Measurements from ENCODE around the gene KLHL7.
"Not testable (repeated sequence)": the region's sequence is repeated elsewhere in the genome, so short reads cannot be mapped to it uniquely, and the experiment has no call there.

Gene KLHL7

DNA sequence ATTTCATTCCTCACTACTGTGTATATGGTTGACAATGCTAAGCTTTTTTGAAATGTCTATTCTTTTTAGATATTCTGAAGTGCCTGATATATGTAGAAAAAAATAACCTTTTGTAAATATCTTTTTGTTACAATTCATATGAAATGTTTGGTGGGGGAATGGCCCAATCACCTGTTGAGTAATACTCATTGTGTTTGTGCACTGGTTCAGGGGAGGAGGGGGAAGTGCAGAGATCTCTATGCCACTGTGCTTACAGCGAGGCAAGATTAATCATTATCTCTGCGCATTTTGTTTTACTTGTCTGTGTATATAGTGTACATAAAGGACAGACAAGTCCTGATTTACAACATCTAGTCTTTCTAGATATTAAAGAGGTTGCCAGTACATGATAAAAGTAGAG, 101.4 kb downstream of the KLHL7 start:
- Mint-ChIP-seq H3K4me3 (no peak overlapping the region), H3K9me3 (no peaks in the 10 kb centered on the region), H3K36me3 (peaks cover 23 to 27% of the 10 kb centered on the region in 2 donors), H3K27me3 (peaks cover 0 to 20% of the 10 kb centered on the region in 2 donors), H3K4me1 (peaks cover 3 to 15% of the 10 kb centered on the region in 2 donors), H3K27ac (no peak overlapping the region)
- ATAC-seq (replicated peaks) (no peak), DNase-seq (no peak)

GRCh38 chr7:23207884-23208283, 102.3 kb downstream of the KLHL7 start:
- H3K4me1 Mint-ChIP-seq, result peaks cover 3 to 15% of the 10 kb centered on the region in 2 donors
- ATAC-seq (replicated peaks), result no peak
- peaks cover 19 to 23% of the 10 kb centered on the region in 2 donors for H3K36me3 Mint-ChIP-seq
- no peak overlapping the region for H3K27ac Mint-ChIP-seq
- H3K4me3 Mint-ChIP-seq, result no peak overlapping the region
- DNase-seq, result no peak
- H3K27me3 Mint-ChIP-seq, result peaks cover 0 to 20% of the 10 kb centered on the region in 2 donors
- no peaks in the 10 kb centered on the region for H3K9me3 Mint-ChIP-seq

DNA sequence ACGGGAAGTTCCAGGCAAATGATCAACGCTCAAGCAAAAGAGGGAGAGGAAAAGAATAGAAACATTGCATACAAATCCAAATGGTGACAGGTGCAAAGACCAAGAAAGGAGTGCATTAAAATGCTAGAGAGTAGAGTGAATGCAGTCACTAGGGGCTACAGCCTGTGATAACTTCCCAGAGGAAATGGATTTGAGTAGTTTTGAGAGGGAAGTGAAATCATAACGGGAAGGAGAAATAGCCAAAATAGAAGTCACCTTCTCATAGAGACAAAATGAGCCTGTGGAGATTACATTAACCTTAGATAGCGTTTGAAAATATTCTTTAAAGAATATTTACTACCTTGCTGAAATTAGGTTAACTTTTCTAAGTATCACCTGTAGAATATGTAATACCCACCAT, 102.7 kb downstream of the KLHL7 start:
- Mint-ChIP-seq H3K36me3 (peaks cover 15 to 20% of the 10 kb centered on the region in 2 donors), H3K27ac (no peak overlapping the region), H3K27me3 (peaks cover 0 to 20% of the 10 kb centered on the region in 2 donors)

DNA sequence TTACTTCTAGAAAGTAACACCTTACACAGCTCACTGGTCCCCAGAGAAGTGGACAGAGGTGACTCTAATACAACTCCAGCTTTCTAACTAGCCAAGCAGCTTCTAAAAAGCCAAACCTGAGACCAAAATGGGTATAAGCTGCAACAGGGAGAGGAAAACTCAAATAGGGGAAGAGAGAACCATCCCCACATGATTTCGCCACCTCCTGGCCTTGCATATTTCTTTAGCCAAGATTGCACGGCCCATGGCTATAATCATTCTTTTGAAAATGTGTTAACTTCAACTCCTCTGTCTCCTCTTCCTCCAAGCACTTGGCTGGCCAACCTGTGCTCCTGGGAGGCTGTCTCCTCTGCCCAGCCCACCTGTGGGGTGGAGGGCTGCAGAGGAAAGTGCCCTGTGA, 104.9 kb downstream of the KLHL7 start:
- Mint-ChIP-seq H3K4me3 (no peak overlapping the region), H3K36me3 (peaks cover 0 to 3% of the 10 kb centered on the region in 2 donors), H3K27ac (no peak overlapping the region), H3K4me1 (peaks cover under 1 to 12% of the 10 kb centered on the region in 2 donors), H3K9me3 (no peaks in the 10 kb centered on the region), H3K27me3 (peaks cover 5 to 31% of the 10 kb centered on the region in 2 donors)
- no peak for DNase-seq
- no peak for ATAC-seq (replicated peaks)

More for the DNA sequence above, 102.7 kb downstream of the KLHL7 start:
- Mint-ChIP-seq H3K4me3 (no peak overlapping the region), H3K9me3 (no peaks in the 10 kb centered on the region), H3K4me1 (peaks cover 3 to 15% of the 10 kb centered on the region in 2 donors)
- no peak for DNase-seq
- no peak for ATAC-seq (replicated peaks)

GRCh38 chr7:23211589-23211988, 106.0 kb downstream of the KLHL7 start:
- no peak for ATAC-seq (replicated peaks)
- Mint-ChIP-seq H3K9me3 (no peaks in the 10 kb centered on the region), H3K4me3 (no peak overlapping the region), H3K27ac (no peak overlapping the region), H3K36me3 (no peaks in the 10 kb centered on the region), H3K4me1 (peaks cover 0 to 9% of the 10 kb centered on the region in 2 donors), H3K27me3 (peaks cover 5 to 31% of the 10 kb centered on the region in 2 donors)
- no peak for DNase-seq

DNA sequence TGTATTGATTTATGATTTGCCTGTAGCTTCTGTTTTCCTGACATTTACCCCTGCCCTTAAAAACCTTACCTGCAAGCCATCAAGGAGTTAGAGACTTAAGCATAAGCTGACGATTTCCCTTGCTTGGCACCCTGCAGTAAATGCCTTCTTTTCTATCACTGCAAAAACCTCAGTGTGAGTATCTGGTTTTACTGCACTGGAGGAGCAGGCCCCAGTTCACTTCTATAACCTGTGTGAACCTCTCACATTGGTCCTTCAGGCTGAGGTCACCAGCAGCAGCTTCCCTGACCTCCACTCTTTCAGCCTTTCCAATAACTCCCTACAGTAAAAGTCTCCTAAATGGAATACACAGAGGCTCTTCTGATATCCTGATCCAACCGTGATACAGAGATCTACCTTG, 106.8 kb downstream of the KLHL7 start:
- H3K4me3 Mint-ChIP-seq, result no peak overlapping the region
- peaks cover 5 to 29% of the 10 kb centered on the region in 2 donors for H3K27me3 Mint-ChIP-seq
- H3K4me1 Mint-ChIP-seq, result peaks cover 0 to 9% of the 10 kb centered on the region in 2 donors
- no peak for ATAC-seq (replicated peaks)
- H3K36me3 Mint-ChIP-seq, result no peaks in the 10 kb centered on the region
- no peak overlapping the region for H3K27ac Mint-ChIP-seq
- no peak for DNase-seq
- H3K9me3 Mint-ChIP-seq, result no peaks in the 10 kb centered on the region

DNA sequence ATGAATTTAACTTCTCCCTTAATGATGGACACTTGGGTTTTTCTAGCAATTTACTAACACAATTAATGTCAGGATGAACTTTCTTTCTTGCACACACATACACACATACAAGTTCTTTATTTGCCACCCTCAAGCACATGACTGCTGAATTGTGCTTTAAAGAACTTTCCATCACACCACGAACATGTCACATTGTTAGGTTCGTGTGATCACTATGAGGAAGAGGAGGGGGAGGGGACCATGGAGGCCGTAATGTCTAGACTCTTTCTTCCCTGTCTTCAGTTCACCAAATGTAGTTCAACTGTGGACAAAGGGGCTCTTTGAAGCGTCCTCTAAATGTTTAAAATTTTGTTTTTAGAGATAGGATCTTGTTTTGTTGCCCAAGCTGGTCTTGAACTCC, 107.3 kb downstream of the KLHL7 start:
- DNase-seq (no peak), ATAC-seq (replicated peaks) (no peak)
- Mint-ChIP-seq H3K36me3 (no peaks in the 10 kb centered on the region), H3K27ac (no peak overlapping the region), H3K4me3 (no peak overlapping the region), H3K9me3 (no peaks in the 10 kb centered on the region), H3K27me3 (peaks cover 5 to 24% of the 10 kb centered on the region in 2 donors), H3K4me1 (peaks cover 0 to 5% of the 10 kb centered on the region in 2 donors)

- DNase-seq (no peak), ATAC-seq (replicated peaks) (no peak)
- Mint-ChIP-seq H3K4me3 (no peak overlapping the region), H3K4me1 (no peaks in the 10 kb centered on the region), H3K36me3 (no peaks in the 10 kb centered on the region), H3K27me3 (peaks cover 5 to 24% of the 10 kb centered on the region in 2 donors), H3K9me3 (no peaks in the 10 kb centered on the region), H3K27ac (no peak overlapping the region)
Observed at GRCh38 chr7:23213755-23214154, 108.2 kb downstream of the KLHL7 start.

- DNase-seq (no peak), ATAC-seq (replicated peaks) (no peak)
- Mint-ChIP-seq H3K27me3 (peaks cover 5 to 30% of the 10 kb centered on the region in 2 donors), H3K9me3 (no peaks in the 10 kb centered on the region), H3K36me3 (no peaks in the 10 kb centered on the region), H3K4me1 (no peaks in the 10 kb centered on the region), H3K4me3 (no peak overlapping the region), H3K27ac (no peak overlapping the region)
Observed at GRCh38 chr7:23214423-23214822, 108.8 kb downstream of the KLHL7 start.

DNA sequence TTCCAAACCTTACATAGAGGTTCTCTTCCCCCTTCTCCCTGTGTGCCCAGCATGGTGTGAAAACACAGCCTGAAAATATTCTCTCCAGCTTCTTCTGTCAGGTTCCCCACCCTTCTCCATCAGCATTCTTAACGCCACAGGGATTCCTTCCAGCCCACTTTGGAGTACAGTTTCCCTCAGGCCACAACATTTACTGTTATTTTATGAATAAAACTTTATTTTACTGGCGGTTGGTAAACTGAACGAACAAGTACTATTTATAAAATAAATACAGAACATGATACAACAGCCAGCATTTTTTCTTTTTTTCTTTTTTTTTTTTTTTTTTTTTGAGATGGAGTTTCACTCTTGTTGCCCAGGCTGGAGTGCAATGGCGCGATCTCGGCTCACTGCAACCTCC, 109.4 kb downstream of the KLHL7 start:
- Mint-ChIP-seq H3K27ac (no peak overlapping the region), H3K9me3 (no peaks in the 10 kb centered on the region), H3K4me1 (no peaks in the 10 kb centered on the region), H3K4me3 (no peak overlapping the region), H3K27me3 (peaks cover 5 to 30% of the 10 kb centered on the region in 2 donors), H3K36me3 (no peaks in the 10 kb centered on the region)
- DNase-seq (no peak), ATAC-seq (replicated peaks) (no peak)

- ATAC-seq (replicated peaks), result no peak
- Mint-ChIP-seq H3K9me3 (no peaks in the 10 kb centered on the region), H3K27ac (no peak overlapping the region), H3K4me1 (no peaks in the 10 kb centered on the region), H3K36me3 (no peaks in the 10 kb centered on the region), H3K4me3 (no peak overlapping the region), H3K27me3 (peaks cover 5 to 27% of the 10 kb centered on the region in 2 donors)
- DNase-seq, result no peak
Observed at GRCh38 chr7:23216021-23216420, 110.4 kb downstream of the KLHL7 start.

GRCh38 chr7:23218196-23218595, 112.6 kb downstream of the KLHL7 start:
- ATAC-seq (replicated peaks) (no peak), DNase-seq (no peak)
- no peaks in the 10 kb centered on the region for H3K9me3 Mint-ChIP-seq
- H3K27ac Mint-ChIP-seq, result no peak overlapping the region
- no peaks in the 10 kb centered on the region for H3K4me1 Mint-ChIP-seq
- H3K4me3 Mint-ChIP-seq, result no peak overlapping the region
- no peaks in the 10 kb centered on the region for H3K36me3 Mint-ChIP-seq
- peaks cover 8 to 26% of the 10 kb centered on the region in 2 donors for H3K27me3 Mint-ChIP-seq

DNA sequence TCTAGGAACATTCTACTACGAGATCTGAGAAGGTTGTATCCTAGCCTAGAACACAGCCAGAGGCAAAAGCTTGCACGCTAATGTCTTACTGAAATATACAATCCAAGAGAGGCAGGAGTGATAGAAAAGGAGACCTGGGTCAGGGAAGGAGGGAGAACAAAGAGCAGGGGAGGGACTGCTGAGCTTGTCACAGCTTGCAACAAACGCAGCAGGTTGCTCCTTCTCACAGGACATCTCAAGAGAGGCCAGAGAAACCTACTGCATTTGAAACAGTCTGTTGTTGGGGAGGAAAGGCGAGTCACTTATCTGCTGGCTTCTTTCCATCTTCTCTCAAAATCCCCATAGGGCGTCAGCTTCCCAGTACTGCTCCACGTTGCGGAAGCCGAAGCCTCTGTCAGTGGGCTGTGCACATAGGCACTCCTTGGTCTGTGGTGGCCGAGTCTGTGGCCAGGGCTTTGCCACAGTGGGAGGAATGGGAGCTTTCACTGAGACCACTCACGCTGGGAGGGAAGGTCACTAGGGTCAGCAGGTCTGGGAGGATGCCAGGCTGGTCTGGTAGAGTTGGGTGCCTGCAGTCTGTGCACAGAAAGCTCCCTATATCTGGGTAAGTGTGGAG, 115.2 kb downstream of the KLHL7 start:
- Mint-ChIP-seq H3K9me3 (no peaks in the 10 kb centered on the region), H3K27me3 (peaks cover 9 to 24% of the 10 kb centered on the region in 2 donors), H3K4me3 (no peak overlapping the region), H3K27ac (no peak overlapping the region), H3K36me3 (no peaks in the 10 kb centered on the region), H3K4me1 (peaks cover 0 to 3% of the 10 kb centered on the region in 2 donors)
- ATAC-seq (replicated peaks) (no peak), DNase-seq (no peak)

DNA sequence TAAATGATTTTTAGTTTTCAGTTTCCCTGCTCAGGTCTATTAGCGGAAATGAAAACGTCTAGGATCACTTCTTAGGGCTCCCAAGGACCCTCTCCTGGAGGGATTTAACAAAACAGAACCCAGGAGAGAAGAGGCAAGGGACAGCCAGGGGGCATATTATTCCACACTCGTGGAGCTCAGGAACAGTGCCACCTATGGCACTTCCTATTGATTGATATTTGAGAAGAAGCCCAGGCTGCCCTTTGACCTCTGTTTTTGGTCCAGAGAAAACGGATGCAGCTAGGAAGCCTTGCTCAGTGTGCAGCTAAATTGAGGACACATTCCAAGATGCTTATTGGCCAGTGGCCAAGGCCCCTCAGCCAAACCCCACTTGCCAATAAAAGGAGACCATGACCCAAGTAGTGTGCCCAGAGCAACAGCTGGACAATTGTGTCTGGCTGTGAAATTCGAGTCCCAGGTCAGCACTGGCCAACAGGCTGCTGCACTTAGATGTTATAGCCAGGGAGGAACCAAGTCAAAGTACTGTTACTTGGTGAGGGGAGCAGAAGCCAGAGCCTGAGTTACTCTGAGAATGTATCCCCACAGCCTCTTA, 117.0 kb downstream of the KLHL7 start:
- H3K4me3 Mint-ChIP-seq, result no peak overlapping the region
- H3K27ac Mint-ChIP-seq, result no peak overlapping the region
- no peaks in the 10 kb centered on the region for H3K9me3 Mint-ChIP-seq
- H3K36me3 Mint-ChIP-seq, result no peaks in the 10 kb centered on the region
- peaks cover 15 to 24% of the 10 kb centered on the region in 2 donors for H3K27me3 Mint-ChIP-seq
- no peak for ATAC-seq (replicated peaks)
- DNase-seq, result no peak
- H3K4me1 Mint-ChIP-seq, result peaks cover 0 to 3% of the 10 kb centered on the region in 2 donors

DNA sequence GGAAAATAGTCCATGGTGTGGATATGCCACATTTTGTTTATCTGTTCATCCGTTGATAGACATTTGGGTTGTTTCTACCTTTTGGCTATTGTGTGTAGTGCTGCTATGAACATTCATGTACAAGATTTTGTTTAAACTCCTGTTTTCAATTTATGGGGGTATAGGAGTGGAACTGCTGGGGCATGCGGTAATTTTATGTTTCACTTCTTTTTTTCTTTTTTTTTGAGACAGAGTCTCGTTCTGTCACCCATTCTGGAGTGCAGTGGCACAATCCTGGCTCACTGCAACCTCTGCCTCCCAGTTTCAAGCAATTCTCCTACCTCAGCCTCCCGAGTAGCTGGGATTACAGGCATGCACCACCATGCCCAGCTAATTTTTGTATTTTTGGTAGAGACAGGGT, 118.8 kb downstream of the KLHL7 start:
- not testable (repeated sequence) for DNase-seq, H3K27ac Mint-ChIP-seq, H3K4me3 Mint-ChIP-seq, H3K9me3 Mint-ChIP-seq, H3K4me1 Mint-ChIP-seq, H3K36me3 Mint-ChIP-seq
- ATAC-seq (replicated peaks), result peak; percentile 36 to 43
- peaks cover 14 to 18% of the 10 kb centered on the region in 2 donors for H3K27me3 Mint-ChIP-seq

All from stimulated activated naive B cell treated with anti-CD40 and anti-IgM and Interleukin-4, amounts not matched to agents 10 μg/mL and 1 μg/mL and 100 μg/mL, for 72 hours (primary cell).